OCI-M2 (cell line): ENCODE results near the gene TAF1C.
"Not testable (repeated sequence)": the region's sequence is repeated elsewhere in the genome, so short reads cannot be mapped to it uniquely, and the experiment has no call there.

Experiments used
- DNase-seq: peaks from one replicate; lab custom pipeline; 2025; ENCODE audit not compliant: unreplicated experiment; lab: John Stamatoyannopoulos, UW

TAF1C gene

GRCh38 chr16:84209989-84210388, 23.1 kb upstream of the TAF1C start:
- no peak for DNase-seq

DNA sequence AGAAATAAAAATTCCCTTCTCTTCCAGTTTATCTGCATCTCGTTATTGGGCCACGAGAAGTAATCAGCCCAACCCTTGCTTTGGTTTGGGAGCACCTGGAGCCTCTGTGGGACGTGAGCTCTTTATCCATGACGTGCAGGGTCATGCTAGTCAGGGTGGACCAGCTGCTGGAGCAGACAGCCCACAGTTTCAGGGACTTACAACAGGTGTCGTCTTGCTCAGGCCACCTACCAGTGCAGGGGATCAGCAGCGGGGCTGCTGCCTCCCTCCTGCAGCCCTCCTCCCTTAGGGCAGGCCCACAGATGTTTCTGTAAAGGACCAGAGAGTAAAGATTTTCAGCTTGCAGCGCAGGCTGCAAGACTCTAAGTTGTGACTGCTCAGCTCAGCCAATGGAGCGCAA, 21.0 kb upstream of the TAF1C start:
- no peak for DNase-seq

DNA sequence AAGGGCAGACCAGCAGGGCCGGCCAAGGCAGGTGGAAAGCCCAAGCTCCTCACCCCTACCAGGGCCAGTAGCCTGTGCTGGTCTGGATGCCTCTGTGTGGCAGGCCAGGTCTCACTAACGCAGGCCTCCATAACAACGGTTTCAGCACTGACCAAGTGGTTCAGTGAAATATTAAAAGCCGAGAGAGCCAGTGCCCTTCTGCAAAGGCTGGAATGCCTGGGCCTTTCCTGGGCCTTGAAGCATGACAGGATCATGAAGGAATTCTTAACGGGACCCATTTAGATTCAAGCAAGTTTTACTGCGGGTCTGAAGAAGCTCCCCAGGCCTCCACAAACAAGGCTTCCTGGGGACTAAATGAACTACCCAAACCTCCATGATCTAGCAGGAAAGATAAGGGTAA, 20.4 kb upstream of the TAF1C start:
- DNase-seq = no peak

- no peak for DNase-seq
Measured at GRCh38 chr16:84205976-84206691, 19.3 kb upstream of the TAF1C start.

DNA sequence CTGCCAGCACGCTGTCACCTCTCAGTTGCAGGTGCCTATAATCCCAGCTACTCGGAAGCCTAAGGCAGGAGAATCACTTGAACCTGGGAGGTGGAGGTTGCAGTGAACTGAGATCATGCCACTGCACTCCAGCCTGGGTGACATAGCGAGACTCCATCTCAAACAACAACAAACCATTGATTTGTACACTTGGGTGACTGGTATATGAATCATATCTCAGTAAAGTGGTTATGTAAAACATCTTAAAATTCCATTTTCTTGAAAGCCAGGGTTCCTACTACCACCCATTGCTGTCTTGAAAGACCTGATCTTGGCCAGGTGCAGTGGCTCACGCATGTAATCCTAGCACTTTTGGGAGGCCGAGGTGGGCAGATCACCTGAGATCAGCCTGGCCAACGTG, 18.3 kb upstream of the TAF1C start:
- DNase-seq = not testable (repeated sequence)

DNA sequence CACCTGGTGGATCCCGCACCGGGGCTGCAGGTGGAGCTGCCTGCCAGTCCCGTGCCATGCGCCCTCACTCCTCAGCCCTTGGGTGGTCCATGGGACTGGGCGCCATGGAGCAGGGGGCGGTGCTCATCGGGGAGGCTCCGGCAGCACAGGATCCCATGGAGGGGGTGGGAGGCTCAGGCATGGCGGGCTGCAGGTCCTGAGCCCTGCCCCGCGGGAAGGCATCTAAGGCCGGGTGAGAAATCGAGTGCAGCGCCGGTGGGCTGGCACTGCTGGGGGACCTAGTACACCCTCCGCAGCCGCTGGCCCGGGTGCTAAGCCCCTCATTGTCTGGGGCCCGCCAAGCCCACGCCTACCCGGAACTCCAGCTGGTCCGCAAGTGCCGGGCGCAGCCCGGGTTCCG, 17.7 kb upstream of the TAF1C start:
- not testable (repeated sequence) for DNase-seq

- DNase-seq = no peak
Measured at GRCh38 chr16:84199861-84200260, 13.0 kb upstream of the TAF1C start.

GRCh38 chr16:84199097-84199496, 12.2 kb upstream of the TAF1C start:
- no peak for DNase-seq

- DNase-seq = no peak
Measured at GRCh38 chr16:84198401-84198800, 11.5 kb upstream of the TAF1C start.

DNA sequence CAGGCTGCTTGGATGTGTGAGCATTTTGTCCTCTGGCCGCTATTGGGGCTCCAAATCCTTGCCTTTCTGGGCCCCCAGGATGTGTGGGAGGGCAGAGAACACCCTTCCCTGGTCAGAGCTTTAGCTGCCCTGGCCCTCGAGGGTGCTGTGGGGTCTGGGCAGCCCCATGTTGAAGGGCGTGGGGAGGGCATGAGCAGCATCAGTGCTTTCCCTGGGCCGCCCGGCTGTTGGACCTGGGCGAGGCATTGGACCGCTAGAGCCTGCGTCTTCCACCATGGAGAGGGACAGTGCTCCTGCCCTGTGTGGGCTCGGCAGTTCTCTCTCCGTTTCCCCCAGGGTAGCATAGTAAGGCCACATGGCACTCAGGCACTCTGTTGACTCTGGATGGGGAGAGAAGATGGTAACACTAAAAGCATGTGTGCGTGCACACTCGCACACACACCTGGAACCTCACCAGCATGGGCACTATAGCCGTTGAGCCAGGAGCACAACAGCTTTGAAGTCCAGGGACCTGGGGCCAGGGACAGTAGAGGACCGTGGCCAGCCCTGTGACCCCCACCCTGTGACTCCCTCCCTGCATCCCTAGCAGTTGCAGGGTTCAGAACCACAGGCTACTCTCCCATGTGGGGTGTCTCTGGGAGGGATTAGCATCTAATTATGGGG, 10.7 kb upstream of the TAF1C start:
- no peak for DNase-seq

GRCh38 chr16:84196727-84197394, 10.0 kb upstream of the TAF1C start:
- DNase-seq = no peak

GRCh38 chr16:84196101-84196500, 9.2 kb upstream of the TAF1C start:
- no peak for DNase-seq

DNA sequence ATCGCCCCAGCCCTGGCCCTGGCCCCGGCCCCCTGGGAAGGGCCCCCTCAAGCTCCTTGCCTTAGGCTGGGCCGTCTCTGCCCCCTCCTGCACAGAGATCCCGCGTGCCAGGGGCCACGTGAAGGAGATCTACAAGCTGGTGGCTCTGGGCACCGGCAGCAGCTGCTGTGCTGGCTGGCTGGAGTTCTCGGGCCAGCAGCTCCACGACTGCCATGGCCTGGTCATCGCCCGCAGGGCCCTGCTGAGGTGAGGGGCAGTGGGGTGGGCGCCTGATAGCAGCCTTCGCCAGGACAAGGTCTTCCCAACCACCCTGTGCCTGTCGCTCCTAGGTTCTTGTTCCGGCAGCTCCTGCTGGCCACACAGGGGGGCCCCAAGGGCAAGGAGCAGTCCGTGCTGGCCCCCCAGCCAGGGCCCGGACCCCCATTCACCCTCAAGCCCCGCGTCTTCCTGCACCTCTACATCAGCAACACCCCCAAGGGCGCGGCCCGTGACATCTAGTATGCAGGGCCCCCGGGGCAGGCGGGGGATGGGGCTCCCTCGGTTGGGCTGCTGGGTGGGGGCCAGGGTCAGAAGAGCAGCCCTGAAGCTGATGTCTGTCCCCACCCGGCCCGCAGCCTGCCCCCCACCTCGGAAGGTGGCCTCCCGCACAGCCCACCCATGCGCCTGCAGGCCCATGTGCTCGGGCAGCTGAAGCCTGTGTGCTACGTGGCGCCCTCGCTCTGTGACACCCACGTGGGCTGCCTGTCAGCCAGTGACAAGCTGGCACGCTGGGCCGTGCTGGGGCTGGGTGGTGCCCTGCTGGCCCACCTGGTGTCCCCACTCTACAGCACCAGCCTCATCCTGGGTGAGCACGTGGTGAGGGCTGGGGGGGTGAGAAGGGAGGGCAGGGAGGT, 8.6 kb upstream of the TAF1C start:
- no peak for DNase-seq

DNA sequence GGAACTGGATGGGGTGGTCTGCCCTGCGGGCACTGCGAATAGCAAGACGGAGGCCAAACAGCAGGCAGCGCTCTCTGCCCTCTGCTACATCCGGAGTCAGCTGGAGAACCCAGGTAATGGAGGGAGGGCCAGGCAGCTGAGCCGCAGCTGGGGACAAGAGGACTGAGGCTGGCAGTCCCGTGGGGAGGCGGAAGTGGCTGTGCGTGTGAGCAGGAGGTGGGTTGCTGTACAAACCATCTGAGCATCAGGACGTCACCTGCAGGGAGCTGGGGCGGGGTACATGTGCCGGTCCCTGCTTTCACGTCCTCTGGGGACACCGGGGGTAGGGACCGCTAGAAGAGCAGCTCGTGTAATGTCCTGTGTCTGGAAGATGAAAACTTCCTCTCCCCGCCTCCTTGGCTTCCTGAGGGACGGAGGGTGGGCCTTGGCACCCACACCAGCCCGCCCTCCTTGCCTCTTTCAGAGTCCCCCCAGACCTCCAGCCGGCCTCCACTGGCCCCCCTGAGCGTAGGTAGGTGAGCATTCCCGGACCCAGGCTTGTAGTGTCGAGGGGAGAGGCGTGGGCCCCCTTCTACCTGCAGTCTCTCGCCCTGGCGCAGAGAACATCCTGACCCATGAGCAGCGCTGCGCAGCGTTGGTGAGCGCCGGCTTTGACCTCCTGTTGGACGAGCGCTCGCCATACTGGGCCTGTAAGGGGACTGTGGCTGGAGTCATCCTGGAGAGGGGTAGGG, 7.8 kb upstream of the TAF1C start:
- no peak for DNase-seq

- DNase-seq = no peak
Measured at GRCh38 chr16:84194018-84194417, 7.2 kb upstream of the TAF1C start.

DNA sequence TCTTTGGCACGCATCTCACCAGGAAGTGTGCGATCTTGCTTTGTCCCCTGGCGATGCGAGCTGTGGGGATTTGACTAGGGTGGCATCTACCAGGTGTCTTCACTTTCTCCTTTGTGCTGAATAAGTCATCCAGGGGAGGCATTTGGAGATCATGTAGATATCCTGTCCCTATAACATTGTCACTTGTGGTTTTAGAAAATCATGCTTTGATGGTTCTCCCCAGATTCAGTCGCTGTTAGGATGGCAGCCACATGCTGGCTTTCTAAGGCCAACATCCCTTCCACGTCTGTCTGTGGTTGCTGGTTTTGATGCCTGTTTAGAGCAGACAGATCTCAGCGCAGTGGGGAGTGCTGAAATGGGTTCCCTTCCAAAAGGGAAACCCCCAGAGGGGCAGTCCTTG, 6.6 kb upstream of the TAF1C start:
- DNase-seq = no peak

DNA sequence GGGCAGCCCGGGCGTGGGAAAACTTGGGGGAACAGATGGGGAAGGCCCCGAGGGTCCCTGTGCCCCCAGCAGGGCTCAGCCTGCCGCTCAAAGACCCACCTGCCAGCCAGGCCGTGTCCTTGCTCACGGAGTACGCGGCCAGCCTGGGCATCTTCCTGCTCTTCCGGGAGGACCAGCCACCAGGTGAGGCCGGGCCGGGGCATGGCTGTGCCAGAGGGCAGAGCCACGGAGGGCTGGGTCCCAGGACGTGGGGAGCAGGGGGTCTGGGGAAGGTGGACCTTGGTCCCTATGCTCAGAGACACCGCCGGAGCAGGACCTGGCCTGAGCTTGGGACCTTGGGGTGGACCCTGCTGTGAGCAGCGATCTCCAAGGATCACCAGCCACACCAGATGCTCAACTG, 4.6 kb upstream of the TAF1C start:
- no peak for DNase-seq

GRCh38 chr16:84190731-84191388, 4.0 kb upstream of the TAF1C start, which contains the start of gene ADAD2:
Gene ADAD2 (plus strand): TSS chr16:84191157. CDS start chr16:84191231, 74 bp downstream.
- no peak for DNase-seq

- DNase-seq = no peak
Measured at GRCh38 chr16:84184775-84185174, 2.1 kb downstream of the TAF1C start.
